Hematopoietic multipotent progenitor cell treated with erythropoietin and hydrocortisone succinate and interleukin-3 and kit ligand, for 17 days (in vitro differentiated cells): ENCODE data around the gene TAS1R1.

Experiments
- DNase-seq: peaks from one replicate; pipeline ENCODE4 v3.0.0-alpha.2; 2015; ENCODE audit warnings: low spot score

The TAS1R1 gene

GRCh38 chr1:6554907-6555778 is at the start of gene TAS1R1:
TAS1R1 (plus strand) TSS chr1:6555307; CDS start chr1:6555374, 67 bp downstream.
- no peak for DNase-seq

- no peak for DNase-seq
Observed at GRCh38 chr1:6505367-6506209, 49.5 kb upstream of the TAS1R1 start.

DNA sequence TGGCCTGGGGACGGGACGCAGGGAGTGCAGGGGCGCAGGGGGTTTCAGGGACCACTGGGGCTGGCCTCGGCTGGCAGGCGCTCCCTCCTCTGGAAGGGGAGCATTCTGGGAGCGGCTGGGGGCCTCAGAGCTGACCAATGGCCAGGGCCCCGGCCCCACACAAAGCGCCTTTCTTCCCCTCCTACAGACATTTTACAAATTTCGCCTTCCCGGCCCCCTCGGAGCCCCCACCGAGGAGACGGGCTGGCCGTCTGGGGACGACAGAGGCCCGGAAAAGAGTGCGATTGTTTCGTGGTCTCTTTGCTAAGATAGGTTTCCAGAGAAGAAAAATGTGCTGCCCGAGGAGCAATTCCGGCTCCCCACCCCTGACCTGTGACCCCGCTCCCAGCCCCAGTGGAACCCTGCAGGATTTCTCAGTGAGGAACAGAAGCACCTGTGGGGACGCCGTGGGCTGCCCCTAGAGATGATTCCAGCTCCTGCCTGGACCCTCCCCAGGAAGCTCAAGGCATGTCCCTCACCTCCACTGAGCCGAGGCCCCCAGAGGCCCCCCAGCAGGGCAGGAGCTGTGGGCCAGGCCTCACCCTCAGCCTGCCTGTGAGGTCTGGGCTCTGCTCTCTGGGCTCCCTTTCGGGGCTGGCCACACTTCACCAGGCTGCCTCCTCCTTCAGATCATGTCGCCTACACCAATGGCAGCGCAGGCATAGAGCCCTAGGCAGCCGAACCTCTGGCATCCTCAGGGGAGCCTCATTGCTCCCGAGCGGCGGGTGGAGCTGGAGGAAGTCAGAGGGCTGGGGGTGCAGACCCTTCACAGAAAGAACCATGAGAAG is 48.7 kb upstream of the TAS1R1 start:
- DNase-seq = no peak

DNA sequence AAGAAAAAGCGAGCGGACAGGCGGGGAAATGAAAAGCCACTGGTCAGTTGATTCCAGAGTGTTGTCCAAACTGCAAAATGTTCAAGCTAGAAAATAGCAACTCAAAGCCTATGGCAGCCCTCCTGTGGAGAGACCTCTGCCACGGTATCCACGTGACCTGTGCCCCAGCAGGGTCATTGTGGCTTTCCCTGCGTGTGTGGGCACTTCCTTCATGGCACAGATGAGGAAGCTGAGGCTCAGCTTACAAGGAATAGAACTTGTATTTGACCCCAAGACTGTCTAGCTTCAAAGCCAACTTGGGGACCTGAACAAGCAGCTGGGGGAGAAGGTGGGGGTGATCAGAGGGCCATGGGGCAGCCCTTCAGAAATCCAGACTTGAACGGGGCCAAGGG is 48.1 kb upstream of the TAS1R1 start:
- DNase-seq = no peak

- no peak for DNase-seq
Observed at GRCh38 chr1:6507461-6507911, 47.6 kb upstream of the TAS1R1 start.

DNA sequence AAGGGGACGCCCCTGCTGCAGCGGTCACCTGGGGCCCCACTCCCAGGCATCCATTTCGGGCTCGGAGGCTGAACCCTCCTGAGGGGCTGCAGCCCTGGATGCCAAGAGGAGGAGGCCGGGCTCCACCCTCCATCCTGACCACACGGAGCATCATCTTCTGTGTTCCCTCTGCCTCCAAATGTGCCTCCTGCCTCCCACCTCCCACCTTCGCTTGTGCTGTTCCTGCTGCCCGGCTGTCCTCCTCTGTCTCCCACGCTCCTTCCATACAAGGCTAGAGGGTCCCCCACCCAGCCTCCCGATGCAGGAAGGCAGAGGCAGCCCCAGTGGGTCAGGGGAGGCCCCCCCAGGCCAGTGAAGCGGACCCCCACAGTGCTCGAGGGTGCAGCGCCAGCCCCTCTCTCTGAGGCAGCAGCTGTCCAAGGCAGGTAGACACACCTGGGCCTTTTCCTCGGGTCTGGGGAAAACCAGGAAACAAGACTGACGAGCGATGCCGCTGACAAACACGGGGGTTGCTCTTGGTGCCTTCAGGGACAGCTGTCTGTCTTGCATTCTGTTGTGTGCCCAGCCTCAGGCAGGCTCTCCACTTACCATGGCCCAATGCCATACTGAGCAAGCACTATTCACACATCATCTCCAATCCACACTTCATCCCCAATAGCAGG is 46.8 kb upstream of the TAS1R1 start:
- DNase-seq = no peak

DNA sequence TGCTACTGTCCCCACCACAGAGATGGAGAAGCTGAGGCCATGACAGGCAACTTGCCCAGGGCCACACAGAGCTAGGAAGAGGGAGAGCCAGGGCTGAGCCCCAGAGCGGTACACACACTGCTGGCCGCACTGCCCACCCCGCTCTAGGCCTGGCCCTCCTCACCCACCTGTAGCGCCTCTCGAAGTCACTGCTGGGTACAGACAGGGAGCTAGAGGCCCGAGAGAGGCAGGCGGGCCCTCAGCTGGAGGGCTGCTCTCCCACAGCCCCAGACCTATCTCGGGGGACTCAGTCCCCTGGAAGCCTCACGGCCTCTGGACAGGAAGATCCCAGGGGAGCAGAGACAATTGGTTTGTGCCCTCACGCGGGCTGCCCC is 46.3 kb upstream of the TAS1R1 start:
- DNase-seq = no peak

DNA sequence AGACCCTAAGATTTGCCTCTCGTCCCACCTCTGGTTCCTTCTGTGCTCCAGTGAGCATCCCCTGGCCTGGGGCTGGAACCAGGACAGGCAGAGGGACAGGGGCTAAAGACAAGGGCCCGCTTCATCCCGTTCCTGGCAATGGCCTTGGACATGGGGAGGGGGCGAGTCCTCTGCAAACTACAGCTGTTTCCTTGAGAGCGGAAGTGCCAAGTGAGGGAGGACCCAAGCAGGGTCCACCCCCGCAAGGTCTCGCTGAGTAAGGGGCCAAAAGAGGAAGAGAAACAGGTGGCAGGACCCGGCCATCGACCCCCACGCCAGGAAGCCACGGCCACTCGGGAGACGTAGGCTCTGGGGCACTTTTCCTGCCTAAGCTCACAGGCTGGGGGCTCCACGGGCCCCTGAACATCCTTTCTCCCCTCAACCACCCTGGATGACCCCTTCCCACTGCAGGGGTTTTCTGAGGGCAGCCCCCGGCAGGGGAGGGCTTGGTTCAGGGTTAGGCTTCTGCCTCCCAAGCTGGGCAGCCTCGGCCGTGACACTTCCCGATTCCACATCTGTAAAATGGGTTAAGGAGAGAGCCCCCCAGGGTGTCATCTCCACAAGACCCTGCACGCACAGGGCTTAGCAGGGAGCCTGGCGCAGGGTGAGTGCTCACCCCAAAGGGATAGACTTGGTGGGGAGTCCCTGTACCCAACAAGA is 45.7 kb upstream of the TAS1R1 start:
- no peak for DNase-seq

- DNase-seq = no peak
Observed at GRCh38 chr1:6509919-6510291, 45.2 kb upstream of the TAS1R1 start.

- no peak for DNase-seq
Observed at GRCh38 chr1:6510493-6510892, 44.6 kb upstream of the TAS1R1 start.

DNA sequence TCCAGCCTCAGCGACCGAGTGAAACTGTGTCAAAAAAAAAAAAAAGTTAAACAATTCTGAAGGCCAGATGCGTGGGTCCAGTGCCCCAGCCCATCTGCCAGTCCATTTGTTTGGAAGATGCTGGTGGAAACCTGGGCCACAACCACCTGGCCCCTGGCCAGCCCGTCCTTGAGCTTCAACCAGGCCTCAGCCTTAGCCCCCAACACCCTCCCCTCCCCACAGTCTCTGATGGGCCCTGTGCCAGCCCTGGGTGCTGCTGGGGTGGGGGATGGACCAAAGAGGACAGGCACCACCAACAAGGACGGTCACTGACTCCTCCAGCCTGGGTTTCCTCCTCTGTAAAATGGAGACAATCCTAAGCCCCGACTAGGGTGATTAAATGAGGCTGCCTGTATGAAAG is 44.1 kb upstream of the TAS1R1 start:
- no peak for DNase-seq

DNA sequence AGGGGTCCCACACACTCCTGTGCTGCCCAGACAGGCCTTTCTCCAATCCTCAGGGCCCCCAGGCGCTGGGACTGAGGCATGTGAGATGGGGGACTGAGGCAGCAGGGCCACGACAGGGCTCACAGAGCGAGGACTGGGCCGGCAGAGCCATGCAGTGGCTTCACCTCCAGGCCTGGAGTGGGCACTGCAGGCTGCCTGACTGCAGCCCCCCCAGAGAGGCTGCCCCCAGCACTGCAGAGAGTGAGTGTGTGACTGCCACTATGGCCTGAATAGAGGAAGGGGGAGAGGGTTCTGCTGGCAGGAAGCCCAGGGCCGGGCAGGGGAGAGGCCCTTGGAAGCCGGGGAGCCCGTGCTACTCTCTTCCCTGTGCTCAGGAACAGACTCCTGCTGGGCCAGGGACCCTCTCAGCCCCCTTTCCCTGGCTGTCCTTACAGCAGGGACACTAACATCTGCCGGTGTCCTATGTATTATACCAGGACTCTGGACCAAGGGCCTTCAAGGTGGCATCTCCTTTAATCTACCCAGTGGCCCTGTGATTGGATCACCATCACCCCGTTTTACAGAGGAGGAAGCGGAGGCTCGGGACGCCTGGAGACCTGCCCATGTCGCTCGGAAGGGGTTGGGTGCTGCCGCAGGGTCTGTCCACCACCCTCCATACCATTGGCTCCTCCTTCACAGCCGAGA is 43.4 kb upstream of the TAS1R1 start:
- DNase-seq = no peak

- no peak for DNase-seq
Observed at GRCh38 chr1:6512245-6512907, 42.7 kb upstream of the TAS1R1 start.

DNA sequence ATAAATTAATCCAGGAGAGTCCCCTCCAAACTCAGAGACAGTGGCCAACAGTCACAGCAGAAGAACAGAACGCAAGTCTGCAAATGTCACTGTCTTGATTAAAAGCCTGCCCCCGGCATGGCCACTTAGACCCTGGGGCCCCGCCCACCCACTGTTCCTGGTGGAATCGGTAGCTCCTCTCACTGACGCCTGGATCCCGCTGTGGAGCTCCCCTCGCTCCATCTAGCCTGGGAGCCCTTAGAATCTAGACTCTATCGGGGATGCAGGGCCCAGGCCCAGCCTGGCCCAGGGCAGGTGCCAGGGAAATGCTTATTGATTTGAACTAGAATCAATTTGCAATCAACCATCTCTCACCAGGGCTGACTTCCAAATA is 42.2 kb upstream of the TAS1R1 start:
- no peak for DNase-seq

DNA sequence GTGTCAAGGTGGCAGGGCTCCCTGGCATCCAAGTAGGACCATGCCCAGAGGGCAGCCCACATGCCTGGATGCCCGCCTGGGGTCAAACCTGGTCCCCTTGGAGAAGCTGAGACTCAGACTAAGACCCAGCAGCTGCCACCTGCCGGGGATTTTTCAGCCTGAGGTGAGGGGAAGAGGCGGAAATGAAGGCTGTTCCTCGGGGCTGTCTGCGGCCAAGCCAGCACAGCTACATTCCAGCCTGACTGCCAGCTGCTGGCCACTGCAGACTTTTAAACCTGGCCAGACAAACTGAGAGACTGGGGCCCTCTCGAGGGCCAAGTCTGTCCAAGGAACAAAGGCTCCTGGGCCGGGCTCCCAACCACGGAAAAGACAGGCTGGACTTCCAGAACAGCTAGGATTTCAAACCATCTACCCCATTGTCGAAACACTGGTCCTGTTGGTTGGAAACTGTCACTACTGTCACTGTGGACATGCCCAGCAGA is 41.7 kb upstream of the TAS1R1 start:
- DNase-seq = no peak

GRCh38 chr1:6515771-6516170 is 39.3 kb upstream of the TAS1R1 start:
- DNase-seq = no peak

DNA sequence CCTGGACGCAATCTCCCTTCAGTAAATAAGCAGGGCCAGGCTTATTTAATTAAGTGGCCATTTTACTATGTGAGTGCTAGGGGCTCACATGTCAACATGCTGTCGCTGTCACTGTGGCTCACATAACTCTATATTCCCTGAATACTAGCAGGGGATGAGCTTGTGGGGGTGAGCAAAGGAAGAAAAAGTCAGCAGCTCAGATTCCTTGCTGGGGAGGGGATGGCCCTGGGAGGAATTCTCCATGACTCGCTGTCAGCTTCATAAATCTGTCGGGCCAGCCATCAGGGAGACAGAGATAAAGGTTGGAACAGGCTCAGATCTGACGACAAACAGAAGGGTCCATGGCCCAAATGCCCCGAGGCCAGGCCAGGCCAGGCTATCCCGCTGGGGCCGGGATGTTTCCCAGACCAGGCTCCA is 37.7 kb upstream of the TAS1R1 start:
- DNase-seq = no peak

- no peak for DNase-seq
Observed at GRCh38 chr1:6519491-6519934, 35.6 kb upstream of the TAS1R1 start.

GRCh38 chr1:6519935-6520671 is 35.0 kb upstream of the TAS1R1 start:
- no peak for DNase-seq
